ENCODE measurements around the gene C1orf167. TPM values are rescaled to one million over a fixed set of nuclear protein-coding genes. Genes with fewer than 3 reads are reported as not detected.

The C1orf167 gene
- total RNA-seq, 2 donors from 2014 or later, result 0.13 TPM; not detected in 1

- H3K27ac Mint-ChIP-seq, result no peak overlapping the region
- H3K4me1 Mint-ChIP-seq, result peaks cover 2% of the 10 kb centered on the region
- no peaks in the 10 kb centered on the region for H3K27me3 Mint-ChIP-seq
- no peak overlapping the region for H3K4me3 Mint-ChIP-seq
- ATAC-seq (no peak), DNase-seq (no peak)
- no peaks in the 10 kb centered on the region for H3K36me3 Mint-ChIP-seq (ENCODE audit: low read depth)
- no peaks in the 10 kb centered on the region for H3K9me3 ChIP-seq (ENCODE audit: control insufficient read depth, low read length, poor library complexity, severe bottlenecking)
Measured at GRCh38 chr1:11786168-11786567, 24.2 kb downstream of the C1orf167 start.

GRCh38 chr1:11787251-11787803, 25.3 kb downstream of the C1orf167 start:
- H3K36me3 Mint-ChIP-seq (ENCODE audit: low read depth), result peaks cover 8% of the 10 kb centered on the region
- H3K27ac Mint-ChIP-seq, result no peak overlapping the region
- no peaks in the 10 kb centered on the region for H3K27me3 Mint-ChIP-seq
- DNase-seq (no peak), ATAC-seq (no peak)
- peaks cover 2% of the 10 kb centered on the region for H3K4me1 Mint-ChIP-seq
- no peak overlapping the region for H3K4me3 Mint-ChIP-seq
- H3K9me3 ChIP-seq (ENCODE audit: control insufficient read depth, low read length, poor library complexity, severe bottlenecking), result no peaks in the 10 kb centered on the region

GRCh38 chr1:11787804-11788436, 25.9 kb downstream of the C1orf167 start:
- H3K4me1 Mint-ChIP-seq, result peaks cover 2% of the 10 kb centered on the region
- ATAC-seq, result no peak
- no peaks in the 10 kb centered on the region for H3K27me3 Mint-ChIP-seq
- DNase-seq, result no peak
- peaks cover 8% of the 10 kb centered on the region for H3K36me3 Mint-ChIP-seq (ENCODE audit: low read depth)
- no peak overlapping the region for H3K4me3 Mint-ChIP-seq
- H3K9me3 ChIP-seq (ENCODE audit: control insufficient read depth, low read length, poor library complexity, severe bottlenecking), result no peaks in the 10 kb centered on the region
- H3K27ac Mint-ChIP-seq, result no peak overlapping the region

GRCh38 chr1:11788549-11789053, 26.6 kb downstream of the C1orf167 start:
- Mint-ChIP-seq H3K27me3 (no peaks in the 10 kb centered on the region), H3K27ac (no peak overlapping the region), H3K4me1 (peaks cover 2% of the 10 kb centered on the region), H3K4me3 (no peak overlapping the region), H3K36me3 (ENCODE audit: low read depth) (peaks cover 8% of the 10 kb centered on the region)
- no peaks in the 10 kb centered on the region for H3K9me3 ChIP-seq (ENCODE audit: control insufficient read depth, low read length, poor library complexity, severe bottlenecking)
- DNase-seq (no peak), ATAC-seq (no peak)

GRCh38 chr1:11789126-11790067, 27.4 kb downstream of the C1orf167 start:
- no peaks in the 10 kb centered on the region for H3K27me3 Mint-ChIP-seq
- no peak for ATAC-seq
- peak overlapping the region; percentile 47 for H3K27ac Mint-ChIP-seq

GRCh38 chr1:11790101-11790879, 28.3 kb downstream of the C1orf167 start:
- H3K9me3 ChIP-seq (ENCODE audit: control insufficient read depth, low read length, poor library complexity, severe bottlenecking), result no peaks in the 10 kb centered on the region
- Mint-ChIP-seq H3K4me1 (peaks cover 2% of the 10 kb centered on the region), H3K27me3 (no peaks in the 10 kb centered on the region), H3K36me3 (ENCODE audit: low read depth) (peaks cover 8% of the 10 kb centered on the region), H3K4me3 (no peak overlapping the region), H3K27ac (no peak overlapping the region)
- no peak for DNase-seq
- no peak for ATAC-seq

More at GRCh38 chr1:11789126-11790067, 27.4 kb downstream of the C1orf167 start:
- Mint-ChIP-seq H3K36me3 (ENCODE audit: low read depth) (peaks cover 8% of the 10 kb centered on the region), H3K4me3 (no peak overlapping the region), H3K4me1 (peaks cover 2% of the 10 kb centered on the region)
- DNase-seq, result no peak
- no peaks in the 10 kb centered on the region for H3K9me3 ChIP-seq (ENCODE audit: control insufficient read depth, low read length, poor library complexity, severe bottlenecking)

- H3K27me3 Mint-ChIP-seq, result no peaks in the 10 kb centered on the region
- ATAC-seq, result peak; percentile 49
- H3K4me3 Mint-ChIP-seq, result no peak overlapping the region
- H3K36me3 Mint-ChIP-seq (ENCODE audit: low read depth), result peaks cover 8% of the 10 kb centered on the region
- DNase-seq, result no peak
- peak overlapping the region; percentile 83 for H3K27ac Mint-ChIP-seq
- peaks cover 2% of the 10 kb centered on the region for H3K4me1 Mint-ChIP-seq
- H3K9me3 ChIP-seq (ENCODE audit: control insufficient read depth, low read length, poor library complexity, severe bottlenecking), result no peaks in the 10 kb centered on the region
Measured at GRCh38 chr1:11790880-11791715, 29.1 kb downstream of the C1orf167 start.

GRCh38 chr1:11792106-11792505, 30.1 kb downstream of the C1orf167 start:
- no peaks in the 10 kb centered on the region for H3K9me3 ChIP-seq (ENCODE audit: control insufficient read depth, low read length, poor library complexity, severe bottlenecking)
- DNase-seq, result no peak
- peaks cover 8% of the 10 kb centered on the region for H3K36me3 Mint-ChIP-seq (ENCODE audit: low read depth)
- no peaks in the 10 kb centered on the region for H3K27me3 Mint-ChIP-seq
- H3K27ac Mint-ChIP-seq, result peak overlapping the region; percentile 83
- peaks cover 2% of the 10 kb centered on the region for H3K4me1 Mint-ChIP-seq
- no peak for ATAC-seq
- no peak overlapping the region for H3K4me3 Mint-ChIP-seq

- H3K27me3 Mint-ChIP-seq, result no peaks in the 10 kb centered on the region
- H3K36me3 Mint-ChIP-seq (ENCODE audit: low read depth), result peaks cover 8% of the 10 kb centered on the region
- no peak for ATAC-seq
- H3K4me3 Mint-ChIP-seq, result no peak overlapping the region
- DNase-seq, result no peak
- H3K27ac Mint-ChIP-seq, result no peak overlapping the region
- H3K4me1 Mint-ChIP-seq, result peaks cover 2% of the 10 kb centered on the region
- H3K9me3 ChIP-seq (ENCODE audit: control insufficient read depth, low read length, poor library complexity, severe bottlenecking), result no peaks in the 10 kb centered on the region
Measured at GRCh38 chr1:11793819-11794218, 31.8 kb downstream of the C1orf167 start.

- no peak for ATAC-seq
Measured at GRCh38 chr1:11794446-11795237, 32.6 kb downstream of the C1orf167 start.

GRCh38 chr1:11795238-11795890, 33.4 kb downstream of the C1orf167 start:
- H3K36me3 Mint-ChIP-seq (ENCODE audit: low read depth), result peaks cover 8% of the 10 kb centered on the region
- H3K4me1 Mint-ChIP-seq, result peaks cover 3% of the 10 kb centered on the region
- H3K27ac Mint-ChIP-seq, result no peak overlapping the region
- DNase-seq, result no peak
- no peak for ATAC-seq
- H3K27me3 Mint-ChIP-seq, result no peaks in the 10 kb centered on the region
- no peak overlapping the region for H3K4me3 Mint-ChIP-seq
- no peaks in the 10 kb centered on the region for H3K9me3 ChIP-seq (ENCODE audit: control insufficient read depth, low read length, poor library complexity, severe bottlenecking)

More at GRCh38 chr1:11794446-11795237, 32.6 kb downstream of the C1orf167 start:
- Mint-ChIP-seq H3K4me3 (no peak overlapping the region), H3K36me3 (ENCODE audit: low read depth) (peaks cover 8% of the 10 kb centered on the region), H3K27ac (no peak overlapping the region), H3K4me1 (peaks cover 2% of the 10 kb centered on the region), H3K27me3 (no peaks in the 10 kb centered on the region)
- no peaks in the 10 kb centered on the region for H3K9me3 ChIP-seq (ENCODE audit: control insufficient read depth, low read length, poor library complexity, severe bottlenecking)
- DNase-seq, result no peak
